BLaER1 treated with 17β-estradiol and CSF1 and Interleukin-3, amounts not matched to agents 10 nM and 100 nM (cell line): ENCODE results near the gene NPRL2.

ENCODE experiments used
- H3K27ac ChIP-seq, 11 experiments: shearing (Covaris generic); formaldehyde crosslinking; 2 replicates each; pipeline ENCODE4 v1.8.1; 2022
- H3K27me3 ChIP-seq, 11 experiments: shearing (Covaris generic); formaldehyde crosslinking; 2 replicates each; pipeline ENCODE4 v1.8.1; 2022
- H3K36me3 ChIP-seq, 11 experiments: shearing (Covaris generic); formaldehyde crosslinking; 2 replicates each; pipeline ENCODE4 v1.8.1; 2022
- H3K4me1 ChIP-seq, 10 experiments: shearing (Covaris generic); formaldehyde crosslinking; 2 replicates each; pipeline ENCODE4 v1.8.1; 2022
- H3K4me2 ChIP-seq, 11 experiments: shearing (Covaris generic); formaldehyde crosslinking; 2 replicates each; pipeline ENCODE4 v1.8.1; 2022
- H3K4me3 ChIP-seq, 10 experiments: shearing (Covaris generic); formaldehyde crosslinking; 2 replicates each; pipeline ENCODE4 v1.8.1; 2022
- H3K9ac ChIP-seq, 11 experiments: shearing (Covaris generic); formaldehyde crosslinking; 2 replicates each; pipeline ENCODE4 v1.8.1; 2022
- H3K9me3 ChIP-seq, 11 experiments: shearing (Covaris generic); formaldehyde crosslinking; replicated peaks in 1 of 11; 2 replicates each; pipeline ENCODE4 v1.8.1; 2022
- H4K20me1 ChIP-seq, 11 experiments: shearing (Covaris generic); formaldehyde crosslinking; 2 replicates each; pipeline ENCODE4 v1.8.1; 2022
- Cebpa-rat ChIP-seq, 11 experiments: shearing (Covaris generic); IDR thresholded peaks; 2 replicates each; pipeline ENCODE4 v1.8.1; 2022

The NPRL2 gene

DNA sequence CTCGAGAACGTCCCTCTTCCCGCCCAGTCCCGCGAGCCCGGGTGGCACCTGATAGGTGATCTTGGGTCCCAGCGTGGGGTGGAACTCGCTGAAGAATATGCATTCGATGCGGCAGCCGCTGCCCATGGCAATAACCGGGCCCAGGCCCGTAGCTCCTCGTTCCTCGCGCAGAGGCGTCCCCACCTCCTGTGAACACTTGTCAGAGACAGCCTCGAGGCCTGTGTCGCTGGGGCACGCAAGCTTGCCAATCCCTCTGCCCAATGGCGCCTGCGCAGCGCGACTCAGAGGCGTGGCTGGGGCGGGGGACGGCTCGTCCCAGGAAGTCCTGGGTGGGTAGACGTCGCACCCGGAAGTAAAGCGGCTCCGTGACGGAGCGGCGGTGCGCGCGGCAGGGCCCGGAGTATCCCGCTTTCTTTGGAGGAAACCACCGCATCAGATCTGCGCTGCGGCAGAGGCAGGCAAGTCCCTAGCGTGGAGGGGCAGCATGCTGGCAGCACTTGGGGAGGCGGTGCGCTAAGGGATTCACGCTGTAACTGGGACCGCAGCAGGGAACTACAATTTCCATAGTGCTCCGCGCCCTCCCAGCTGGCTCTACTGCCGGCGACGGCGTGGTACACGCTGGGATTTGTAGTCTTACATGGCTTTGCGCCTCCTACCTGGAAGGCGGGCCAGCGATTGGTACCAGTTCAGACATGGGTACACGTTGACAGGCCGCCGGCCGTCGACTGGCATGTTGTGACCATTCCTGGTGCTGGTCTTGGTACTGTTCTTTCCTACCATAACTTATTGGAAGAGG is at the start of gene NPRL2, which contains the start of gene CYB561D2:
TSS of gene NPRL2 (minus strand) at position 249 of the 796 bp plus-strand sequence. CDS start at position 126, 123 bp downstream.
TSS of gene CYB561D2 (plus strand) at position 336 of the 796 bp plus-strand sequence. CDS start 572 bp downstream, outside the sequence.
- H3K9ac ChIP-seq: peak within 1 kb of the TSS; percentile 82 to 91 (median 86)
- peak within 1 kb of the TSS; percentile 81 to 93 (median 89) for H3K27ac ChIP-seq
- peaks cover 38 to 94% (median 74%) of the 10 kb centered on the region in 10 experiments for H3K4me1 ChIP-seq
- no peak for TF ChIP-seq Cebpa-rat (IDR thresholded peaks at IDR 0.05)
- peak within 1 kb of the TSS; percentile 60 to 82 (median 72) for H3K4me3 ChIP-seq
- peak within 1 kb of the TSS; percentile 95 to 99 (median 98) for H3K4me2 ChIP-seq
- no peaks in the 10 kb centered on the region for H3K9me3 ChIP-seq
- H4K20me1 ChIP-seq: peaks cover 35 to 61% (median 47%) of the 10 kb centered on the region in 11 experiments; a peak in 21 of 22 replicates
- peaks cover 0 to 8% (median 3%) of the 10 kb centered on the region in 11 experiments; a peak in 8 of 22 replicates for H3K27me3 ChIP-seq
- peaks cover 29 to 65% (median 57%) of the 10 kb centered on the region in 11 experiments for H3K36me3 ChIP-seq

DNA sequence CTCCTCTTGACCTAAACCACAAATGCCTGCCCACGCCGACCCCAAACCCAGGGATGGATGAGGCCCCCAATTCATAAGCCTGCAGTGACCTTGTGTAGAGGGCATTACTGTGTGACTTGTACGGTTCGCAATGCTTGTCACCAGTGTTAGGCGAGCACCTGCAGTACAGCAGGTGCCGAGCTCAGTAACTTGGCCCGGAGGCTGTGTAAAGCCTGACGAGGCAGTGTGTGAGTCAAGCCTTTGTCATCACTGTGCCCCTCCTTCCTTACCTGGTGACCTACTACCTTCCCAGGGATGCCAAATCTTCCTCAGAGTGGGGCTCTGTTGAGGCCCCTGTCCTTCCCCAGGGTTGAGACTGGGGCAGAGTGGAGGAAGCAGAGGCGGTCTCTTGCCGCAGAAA is 45.9 kb upstream of the NPRL2 start:
- Histone ChIP-seq H3K9me3 (no peaks in the 10 kb centered on the region), H3K27me3 (no peaks in the 10 kb centered on the region), H3K4me1 (peaks cover 20 to 54% (median 41%) of the 10 kb centered on the region in 10 experiments), H4K20me1 (0 out of 22 replicates have a peak, but pooled peaks cover 0 to 7% (median 0%) of the 10 kb centered on the region in 11 experiments), H3K9ac (no peak overlapping the region), H3K36me3 (no peaks in the 10 kb centered on the region), H3K27ac (no peak overlapping the region), H3K4me3 (no peak overlapping the region), H3K4me2 (0 out of 22 replicates have a peak overlapping the region, but pooled peaks of 1 of the 11 experiments have one; percentile 42)
- no peak for TF ChIP-seq Cebpa-rat (IDR thresholded peaks at IDR 0.05)

DNA sequence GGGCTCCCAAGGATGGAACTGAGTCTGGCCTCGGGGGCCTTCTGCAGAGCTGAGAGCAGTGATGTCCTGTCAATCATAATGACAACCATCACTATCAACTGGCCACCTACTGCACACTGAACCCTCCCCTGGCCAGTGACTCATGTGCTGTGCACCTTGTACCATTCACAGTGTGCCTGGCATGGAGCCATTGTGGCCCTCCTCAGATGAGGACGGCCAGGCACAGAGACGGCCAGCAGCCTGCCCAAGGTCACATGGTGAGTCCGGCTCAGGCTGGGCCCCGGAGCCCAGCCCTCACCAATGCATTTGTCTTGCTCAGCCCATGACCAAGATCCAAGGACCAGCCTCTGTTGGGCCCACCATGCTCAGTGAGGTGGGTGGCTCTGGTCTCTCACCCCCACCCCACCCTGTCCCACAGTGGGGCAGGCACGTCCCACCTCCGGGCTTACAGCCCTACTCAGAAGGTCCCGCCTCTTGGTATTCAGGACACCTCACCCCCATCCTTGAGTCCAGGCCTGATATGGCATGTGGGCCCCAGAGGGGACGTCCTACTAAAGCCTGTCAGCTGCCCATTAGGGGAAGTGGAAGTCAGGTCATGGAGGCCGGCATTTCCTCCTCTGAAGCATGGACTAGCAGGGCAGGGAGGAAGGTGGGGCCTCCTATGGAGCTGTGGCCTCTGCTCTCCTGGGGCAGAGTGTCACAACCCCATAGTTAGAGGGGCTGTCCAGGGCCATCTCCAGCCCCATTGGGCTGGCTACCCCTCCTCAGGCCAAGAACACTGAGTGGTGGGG is 44.7 kb upstream of the NPRL2 start:
- Histone ChIP-seq H3K9ac (peak overlapping the region in 1 of 11 experiments; percentile 15; a peak in 1 of 22 replicates), H3K27me3 (no peaks in the 10 kb centered on the region), H3K9me3 (no peaks in the 10 kb centered on the region), H3K27ac (peak overlapping the region in 7 of 11 experiments; percentile 25 to 72 (median 52); a peak in 11 of 22 replicates), H3K4me2 (peak overlapping the region in 8 of 11 experiments; percentile 20 to 89 (median 61); a peak in 13 of 22 replicates), H4K20me1 (0 out of 22 replicates have a peak, but pooled peaks cover 0 to 7% (median 0%) of the 10 kb centered on the region in 11 experiments), H3K36me3 (no peaks in the 10 kb centered on the region), H3K4me1 (peaks cover 20 to 48% (median 37%) of the 10 kb centered on the region in 10 experiments), H3K4me3 (no peak overlapping the region)
- TF ChIP-seq Cebpa-rat (IDR thresholded peaks at IDR 0.05): no peak

DNA sequence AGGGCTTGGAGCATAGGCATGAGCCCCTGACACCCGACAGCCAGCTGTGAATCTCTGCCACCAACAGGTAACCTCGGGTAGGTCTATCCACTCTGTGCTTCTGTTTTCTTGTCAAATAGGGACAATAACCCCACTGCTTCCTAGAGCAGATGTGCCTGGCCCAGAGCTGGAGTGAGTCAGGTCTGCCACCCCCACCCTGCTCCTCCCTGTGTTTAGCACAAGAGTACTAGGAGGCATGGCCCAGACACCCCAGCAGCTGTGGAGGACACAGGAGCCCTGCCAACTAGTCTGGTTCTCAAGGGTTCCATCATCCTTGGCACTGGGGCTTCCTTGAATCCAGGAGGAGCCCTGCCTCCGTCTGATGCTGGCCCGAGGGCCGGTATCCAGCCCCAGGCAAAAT is 42.5 kb upstream of the NPRL2 start:
- no peak overlapping the region for H3K9ac ChIP-seq
- H3K4me3 ChIP-seq: no peak overlapping the region
- TF ChIP-seq Cebpa-rat (IDR thresholded peaks at IDR 0.05): no peak
- H3K27ac ChIP-seq: no peak overlapping the region
- no peaks in the 10 kb centered on the region for H3K27me3 ChIP-seq
- H3K4me2 ChIP-seq: no peak overlapping the region
- peaks cover 0 to 7% (median 0%) of the 10 kb centered on the region in 11 experiments; a peak in 1 of 22 replicates for H4K20me1 ChIP-seq
- H3K4me1 ChIP-seq: peaks cover 17 to 44% (median 30%) of the 10 kb centered on the region in 10 experiments
- no peaks in the 10 kb centered on the region for H3K9me3 ChIP-seq
- no peaks in the 10 kb centered on the region for H3K36me3 ChIP-seq

DNA sequence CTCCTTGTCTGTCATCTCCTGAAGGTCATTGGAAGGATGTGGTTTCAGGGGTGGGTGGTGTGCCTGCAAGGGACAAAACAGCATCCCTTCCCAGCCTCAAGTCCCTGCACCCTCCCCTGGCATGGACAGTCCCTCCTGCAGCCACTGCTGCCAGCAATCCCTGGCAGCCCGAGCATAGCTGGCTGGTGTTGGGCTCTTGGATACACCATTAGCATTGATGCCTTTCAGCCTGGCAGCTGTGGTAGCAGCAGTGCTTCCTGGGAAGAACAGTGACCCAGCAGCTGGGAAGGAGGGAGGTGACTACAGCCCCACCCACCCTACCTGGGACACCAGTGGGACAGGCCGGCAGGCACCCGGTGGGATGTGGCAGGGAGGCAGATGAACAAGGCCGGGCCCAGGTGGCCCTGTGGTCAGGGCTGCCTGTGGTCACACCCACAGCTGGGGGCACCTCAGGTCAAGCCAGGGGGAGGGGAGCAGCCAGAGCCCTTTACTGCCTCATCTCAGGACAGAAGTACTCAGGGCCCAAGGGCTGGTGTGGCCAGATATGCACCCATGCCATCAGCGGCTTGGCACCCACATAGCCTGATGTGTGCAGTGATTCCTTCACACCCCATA is 41.6 kb upstream of the NPRL2 start:
- Histone ChIP-seq H3K4me1 (peaks cover 9 to 35% (median 23%) of the 10 kb centered on the region in 10 experiments), H3K9ac (no peak overlapping the region; a peak in 1 of 22 replicates), H3K27ac (no peak overlapping the region), H3K4me2 (peak overlapping the region in 8 of 11 experiments; percentile 1 to 47 (median 30); a peak in 11 of 22 replicates), H3K36me3 (no peaks in the 10 kb centered on the region), H3K9me3 (no peaks in the 10 kb centered on the region), H3K27me3 (no peaks in the 10 kb centered on the region), H3K4me3 (no peak overlapping the region), H4K20me1 (peaks cover 0 to 7% (median 0%) of the 10 kb centered on the region in 11 experiments; a peak in 1 of 22 replicates)
- TF ChIP-seq Cebpa-rat (IDR thresholded peaks at IDR 0.05): no peak

DNA sequence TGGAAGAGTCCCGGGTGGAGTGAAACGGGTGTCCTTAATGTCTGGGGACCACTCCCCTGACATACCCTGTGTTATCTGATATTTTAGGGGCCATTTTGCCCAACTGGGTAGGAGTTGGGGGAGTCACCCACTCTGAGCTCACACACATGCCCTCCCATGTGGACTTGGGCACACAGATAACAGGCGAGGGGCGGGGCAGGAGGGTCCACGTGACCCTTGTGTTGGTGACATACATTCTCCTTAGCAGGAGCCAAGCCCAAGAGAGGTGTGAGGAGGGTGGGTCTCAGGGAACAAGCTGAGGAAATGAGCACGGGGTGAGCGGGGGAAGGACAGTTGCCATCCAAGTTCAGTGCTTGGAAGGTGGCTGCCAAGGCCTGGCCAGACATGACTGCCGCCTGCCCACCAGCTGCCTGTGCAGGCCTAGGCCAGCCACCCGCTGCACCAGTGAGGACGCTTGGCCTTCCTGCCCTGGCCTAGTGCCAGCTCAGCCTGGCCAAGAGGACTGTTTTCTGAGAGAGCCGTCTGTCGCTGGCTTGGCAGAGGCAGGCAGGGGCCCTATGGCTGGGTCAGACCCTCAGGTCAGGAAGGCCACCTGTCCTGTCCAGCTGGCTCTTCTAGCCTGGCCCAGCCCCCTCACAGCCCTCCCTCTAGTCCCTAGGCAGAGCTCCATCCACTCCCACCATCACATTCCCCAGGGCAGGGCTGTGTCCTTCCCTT is 40.1 kb upstream of the NPRL2 start:
- Histone ChIP-seq H3K27ac (no peak overlapping the region), H3K4me3 (no peak overlapping the region), H3K9ac (no peak overlapping the region), H3K9me3 (no peaks in the 10 kb centered on the region), H3K36me3 (no peaks in the 10 kb centered on the region), H3K27me3 (no peaks in the 10 kb centered on the region; a peak in 1 of 22 replicates), H3K4me1 (peaks cover 5 to 28% (median 17%) of the 10 kb centered on the region in 10 experiments; a peak in 17 of 20 replicates), H3K4me2 (no peak overlapping the region), H4K20me1 (peaks cover 0 to 7% (median 0%) of the 10 kb centered on the region in 11 experiments; a peak in 1 of 22 replicates)
- no peak for TF ChIP-seq Cebpa-rat (IDR thresholded peaks at IDR 0.05)

DNA sequence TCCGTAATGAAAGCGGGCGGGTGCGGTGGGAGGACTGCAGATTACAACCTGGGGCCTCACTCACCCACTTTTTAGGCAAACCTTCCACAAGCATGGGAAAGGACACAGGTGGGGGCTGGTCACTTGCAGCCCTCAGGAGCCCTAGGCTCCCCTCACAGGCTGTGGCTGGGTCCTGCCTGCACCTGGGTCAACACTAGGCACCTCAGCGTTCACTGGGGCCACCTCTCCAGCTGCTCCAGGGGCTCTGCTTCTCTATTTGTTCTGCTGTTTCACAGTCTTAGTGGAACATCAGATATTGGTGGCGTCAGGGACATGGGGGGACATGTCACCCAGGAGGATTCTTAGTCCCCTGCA is 38.8 kb upstream of the NPRL2 start:
- no peak overlapping the region for H3K4me2 ChIP-seq
- no peaks in the 10 kb centered on the region; a peak in 1 of 22 replicates for H4K20me1 ChIP-seq
- no peak overlapping the region for H3K4me3 ChIP-seq
- H3K4me1 ChIP-seq: peaks cover 0 to 31% (median 11%) of the 10 kb centered on the region in 10 experiments; a peak in 15 of 20 replicates
- H3K27ac ChIP-seq: no peak overlapping the region
- no peak overlapping the region for H3K9ac ChIP-seq
- no peak for TF ChIP-seq Cebpa-rat (IDR thresholded peaks at IDR 0.05)
- H3K27me3 ChIP-seq: no peaks in the 10 kb centered on the region; a peak in 1 of 22 replicates
- no peaks in the 10 kb centered on the region for H3K36me3 ChIP-seq
- H3K9me3 ChIP-seq: no peaks in the 10 kb centered on the region
